ENCODE data around the gene LRIT3.

The LRIT3 gene

DNA sequence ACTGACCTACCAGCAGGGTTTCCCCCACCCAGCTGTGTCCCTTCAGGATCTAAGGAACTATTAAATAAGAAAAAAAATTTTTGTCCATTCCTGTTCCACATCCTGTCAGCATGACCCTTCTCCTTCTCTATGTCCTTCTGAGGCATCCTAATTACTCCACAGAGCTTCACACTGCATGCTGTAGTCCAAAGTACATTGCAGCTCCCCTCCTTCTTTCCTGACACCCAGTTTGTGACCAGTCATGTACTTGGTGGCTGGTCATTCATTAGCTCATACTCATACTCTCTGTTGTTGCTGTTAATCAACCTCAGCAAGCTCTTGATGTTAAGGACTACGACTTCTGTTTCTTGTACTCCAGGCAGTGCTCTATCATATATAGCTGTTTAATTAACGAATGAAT lies 62.3 kb downstream of the LRIT3 start:
- no peaks in the 10 kb centered on the region for H3K9me3 Mint-ChIP-seq
- H3K36me3 Mint-ChIP-seq (ENCODE audit: low read depth): no peaks in the 10 kb centered on the region
- peaks cover 29% of the 10 kb centered on the region for H3K27me3 Mint-ChIP-seq (ENCODE audit: low read depth)
- H3K4me3 Mint-ChIP-seq: no peak overlapping the region
- no peak overlapping the region for H3K27ac Mint-ChIP-seq
- H3K4me1 Mint-ChIP-seq (ENCODE audit: low read depth): no peaks in the 10 kb centered on the region

GRCh38 chr4:109912706-109913595 lies 65.0 kb downstream of the LRIT3 start, which contains the start of gene EGF:
TSS of gene EGF (plus strand) at chr4:109912883. CDS start at chr4:109913336, 453 bp downstream.
- no peaks in the 10 kb centered on the region for H3K36me3 Mint-ChIP-seq (ENCODE audit: low read depth)
- no peak within 1 kb of the TSS for H3K4me3 Mint-ChIP-seq
- H3K9me3 Mint-ChIP-seq: no peaks in the 10 kb centered on the region
- no peak within 1 kb of the TSS for H3K27ac Mint-ChIP-seq
- H3K4me1 Mint-ChIP-seq (ENCODE audit: low read depth): no peaks in the 10 kb centered on the region
- H3K27me3 Mint-ChIP-seq (ENCODE audit: low read depth): peaks cover 29% of the 10 kb centered on the region

GRCh38 chr4:109913596-109914241 lies 65.8 kb downstream of the LRIT3 start:
- H3K27me3 Mint-ChIP-seq (ENCODE audit: low read depth): peaks cover 33% of the 10 kb centered on the region
- no peaks in the 10 kb centered on the region for H3K36me3 Mint-ChIP-seq (ENCODE audit: low read depth)
- H3K4me1 Mint-ChIP-seq (ENCODE audit: low read depth): no peaks in the 10 kb centered on the region
- no peak overlapping the region for H3K27ac Mint-ChIP-seq
- no peaks in the 10 kb centered on the region for H3K9me3 Mint-ChIP-seq
- no peak overlapping the region for H3K4me3 Mint-ChIP-seq

DNA sequence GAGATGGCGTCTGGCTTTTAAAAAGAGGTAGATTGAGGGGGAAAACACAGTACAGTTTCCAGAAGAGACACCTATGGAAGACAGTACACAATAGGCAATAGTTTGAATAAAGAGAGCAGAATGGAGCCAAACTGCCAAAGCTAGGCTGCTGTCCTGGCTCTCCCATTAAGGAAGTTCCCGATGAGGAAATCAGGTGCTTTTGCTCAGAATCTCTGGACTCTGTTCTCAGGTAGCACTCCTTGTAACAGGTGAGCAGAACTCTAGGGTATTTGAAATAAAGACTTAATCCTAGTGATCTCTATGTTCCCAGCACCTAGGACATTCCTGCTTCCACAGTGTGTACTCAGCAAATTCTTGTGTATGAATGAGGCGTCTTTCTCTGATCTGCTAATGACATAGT lies 66.4 kb downstream of the LRIT3 start:
- Mint-ChIP-seq H3K36me3 (ENCODE audit: low read depth) (no peaks in the 10 kb centered on the region), H3K27me3 (ENCODE audit: low read depth) (peaks cover 35% of the 10 kb centered on the region), H3K27ac (no peak overlapping the region), H3K9me3 (no peaks in the 10 kb centered on the region), H3K4me3 (no peak overlapping the region), H3K4me1 (ENCODE audit: low read depth) (no peaks in the 10 kb centered on the region)

- Mint-ChIP-seq H3K36me3 (ENCODE audit: low read depth) (no peaks in the 10 kb centered on the region), H3K4me1 (ENCODE audit: low read depth) (no peaks in the 10 kb centered on the region), H3K9me3 (no peaks in the 10 kb centered on the region), H3K27ac (no peak overlapping the region), H3K27me3 (ENCODE audit: low read depth) (peaks cover 34% of the 10 kb centered on the region), H3K4me3 (no peak overlapping the region)
Observed at GRCh38 chr4:109915385-109916026, 67.6 kb downstream of the LRIT3 start.

GRCh38 chr4:109916027-109916409 lies 68.1 kb downstream of the LRIT3 start:
- H3K27me3 Mint-ChIP-seq (ENCODE audit: low read depth): peaks cover 34% of the 10 kb centered on the region
- H3K36me3 Mint-ChIP-seq (ENCODE audit: low read depth): no peaks in the 10 kb centered on the region
- no peaks in the 10 kb centered on the region for H3K9me3 Mint-ChIP-seq
- H3K4me3 Mint-ChIP-seq: no peak overlapping the region
- H3K4me1 Mint-ChIP-seq (ENCODE audit: low read depth): no peaks in the 10 kb centered on the region
- no peak overlapping the region for H3K27ac Mint-ChIP-seq

- Mint-ChIP-seq H3K9me3 (no peaks in the 10 kb centered on the region), H3K27me3 (ENCODE audit: low read depth) (peaks cover 14% of the 10 kb centered on the region), H3K36me3 (ENCODE audit: low read depth) (no peaks in the 10 kb centered on the region), H3K27ac (no peak overlapping the region), H3K4me3 (no peak overlapping the region), H3K4me1 (ENCODE audit: low read depth) (no peaks in the 10 kb centered on the region)
Observed at GRCh38 chr4:109921384-109921808, 73.5 kb downstream of the LRIT3 start.
